Transverse colon (tissue), 4 donors: ENCODE results near the gene COL6A1. TPM values are rescaled to one million over a fixed set of nuclear protein-coding genes. Genes with fewer than 3 reads are reported as not detected.

Experiments used
- DNase-seq: peaks from one replicate; pipeline ENCODE4 v3.0.0-alpha.2; 2019
- H3K27ac ChIP-seq, 4 donors: fragments of 200-600 bp; sonication (generic); 2 replicates each; pipeline ENCODE4 v1.5.1; 2016 to 2018; ENCODE audit warnings: inconsistent platforms in 4 of 4
- H3K27me3 ChIP-seq: fragments of 200-600 bp; sonication (generic); 2 replicates; pipeline ENCODE4 v1.5.1; 2017; ENCODE audit warnings: inconsistent platforms
- H3K36me3 ChIP-seq, 4 donors: fragments of 200-600 bp; sonication (generic); 2 replicates each; pipeline ENCODE4 v1.5.1; 2017 to 2019; ENCODE audit warnings: inconsistent platforms in 4 of 4
- H3K4me1 ChIP-seq, 4 donors: fragments of 200-600 bp; sonication (generic); 2 replicates each; pipeline ENCODE4 v1.5.1; 2017 to 2020; ENCODE audit warnings: inconsistent platforms in 4 of 4
- H3K4me3 ChIP-seq, 4 donors: fragments of 200-600 bp; sonication (generic); 1 replicate in 1 of 4; 2 replicates in 3 of 4; pipeline versions ENCODE4 v1.5.1 to v1.6.1; 2017 to 2019; ENCODE audit warnings: inconsistent platforms in 4 of 4
- H3K9me3 ChIP-seq, 2 donors: fragments of 200-600 bp; sonication (generic); 2 replicates each; pipeline ENCODE4 v1.5.1; 2017 to 2019; ENCODE audit warnings: inconsistent platforms in 2 of 2
- CTCF ChIP-seq, 5 experiments: fragments of 200-600 bp in 3 of 5; fragments of 450-650 bp in 2 of 5; sonication (generic) in 3 of 5; IDR thresholded peaks; 1 replicate in 2 of 5; 2 replicates in 3 of 5; pipeline ENCODE4 v1.5.1; 2016 to 2017; ENCODE audit warnings: antibody characterized with exemption in 5 of 5, inconsistent platforms in 3 of 5, mild to moderate bottlenecking in 2 of 5, moderate library complexity in 1 of 5
- EP300 ChIP-seq: sonication (generic); formaldehyde crosslinking; IDR thresholded peaks from one replicate; pipeline ENCODE4 v1.6.1; 2017; ENCODE audit warnings: antibody characterized with exemption, low read depth
- POLR2A ChIP-seq: fragments of 450-650 bp; IDR thresholded peaks from one replicate; pipeline ENCODE4 v1.6.1; 2016; ENCODE audit warnings: antibody characterized with exemption, mild to moderate bottlenecking, moderate library complexity
- POLR2AphosphoS5 ChIP-seq, 3 donors: sonication (generic); formaldehyde crosslinking; IDR thresholded peaks; one replicate each; pipeline ENCODE4 v1.6.1; 2016; ENCODE audit warnings: antibody characterized with exemption in 3 of 3
- WGBS, 2 donors: methylation state at CpG; one replicate each; pipeline ENCODE4 v1.1.5; 2018; ENCODE audit warnings: low coverage in 1 of 2; 5-methylcytosine and 5-hydroxymethylcytosine counted together
- in situ Hi-C, 4 donors: fragments of 200-750 bp; cut with MboI; loops; one replicate each; pipeline versions ENCODE4 v1.15.0 to v1.15.1; 2017; ENCODE audit warnings: low sequenced_read_pairs in 3 of 4, low pct_ligation_motif_present in 1 of 4, low pct_unique_long_range_greater_than_20kb in 1 of 4
- intact Hi-C: fragments of 100-400 bp; cut with DNase I; formaldehyde crosslinking; loops from one replicate; pipeline ENCODE4 v1.15.1; 2023; ENCODE audit warnings: low total_unique reads
- total RNA-seq, 4 donors: library from RNA; depleted of rRNA; stranded (reverse); fragments of >200 nt; gene quantifications; one replicate each; pipeline ENCODE4 v1.1.0, GENCODE V29; 2016

The COL6A1 gene
- total RNA-seq, 4 donors from 2014 or later: 166 to 580 (median 346) TPM

GRCh38 chr21:45993210-45994085 lies 11.9 kb downstream of the COL6A1 start:
- in situ Hi-C loops: no loop called here
- peaks cover 0 to 2% (median 0%) of the 10 kb centered on the region in 4 donors for H3K4me1 ChIP-seq

GRCh38 chr21:45994086-45994661 lies 12.6 kb downstream of the COL6A1 start:
- H3K9me3 ChIP-seq: no peaks in the 10 kb centered on the region
- H3K36me3 ChIP-seq: peaks cover 0 to 9% (median 0%) of the 10 kb centered on the region in 4 donors
- H3K27ac ChIP-seq: peak overlapping the region; percentile 45 to 86 (median 53)
- DNase-seq: no peak
- intact Hi-C loops (no loop called here), in situ Hi-C loops (no loop called here)
- H3K27me3 ChIP-seq: no peaks in the 10 kb centered on the region
- no peak overlapping the region for H3K4me3 ChIP-seq
- H3K4me1 ChIP-seq: peaks cover 0 to 2% (median 0%) of the 10 kb centered on the region in 4 donors
- WGBS, 2 donors: 86% methylated on average over 24 of the region's 24 CpGs; no CpG with 5 or more reads in 1 of the 2 donors
- TF ChIP-seq POLR2A (no peak), POLR2AphosphoS5 (IDR thresholded peaks at IDR 0.05) (no peak), CTCF (IDR thresholded peaks at IDR 0.05) (no peak), EP300 (no peak)

More at GRCh38 chr21:45993210-45994085, 11.9 kb downstream of the COL6A1 start:
- no peak for TF ChIP-seq POLR2A
- no peak for TF ChIP-seq CTCF (IDR thresholded peaks at IDR 0.05)
- TF ChIP-seq EP300: no peak
- Histone ChIP-seq H3K36me3 (peaks cover 0 to 9% (median 0%) of the 10 kb centered on the region in 4 donors), H3K9me3 (no peaks in the 10 kb centered on the region), H3K27ac (peak overlapping the region; percentile 45 to 86 (median 53)), H3K4me3 (no peak overlapping the region), H3K27me3 (no peaks in the 10 kb centered on the region)
- DNase-seq: peak; percentile 10
- WGBS, 2 donors: 78% methylated on average over 44 of the region's 44 CpGs; no CpG with 5 or more reads in 1 of the 2 donors
- intact Hi-C loops: no loop called here

- in situ Hi-C loops (no loop called here), intact Hi-C loops (no loop called here)
- DNase-seq: no peak
- Histone ChIP-seq H3K27me3 (no peaks in the 10 kb centered on the region), H3K36me3 (peaks cover 0 to 9% (median 0%) of the 10 kb centered on the region in 4 donors), H3K9me3 (no peaks in the 10 kb centered on the region), H3K4me3 (no peak overlapping the region), H3K4me1 (peaks cover 0 to 2% (median 0%) of the 10 kb centered on the region in 4 donors), H3K27ac (peak overlapping the region; percentile 5 to 86 (median 50))
- 50 to 74% methylated on average over 2 to 32 of the region's 33 CpGs for WGBS, 2 donors
- TF ChIP-seq POLR2A (no peak), POLR2AphosphoS5 (IDR thresholded peaks at IDR 0.05) (no peak), CTCF (IDR thresholded peaks at IDR 0.05) (no peak), EP300 (no peak)
These were observed 13.5 kb downstream of the COL6A1 start for GRCh38 chr21:45994759-45995685.
